Transverse colon (tissue), 4 donors: ENCODE data around the gene PIM1. TPM values are rescaled to one million over a fixed set of nuclear protein-coding genes. Genes with fewer than 3 reads are reported as not detected.
A peak's percentile ranks its signal among the peaks of the same experiment; 100 is the strongest.

Source experiments
- DNase-seq: peaks from one replicate; pipeline ENCODE4 v3.0.0-alpha.2; 2019
- H3K27ac ChIP-seq, 4 donors: fragments of 200-600 bp; sonication (generic); 2 replicates each; pipeline ENCODE4 v1.5.1; 2016 to 2018; ENCODE audit warnings: inconsistent platforms in 4 of 4
- H3K27me3 ChIP-seq: fragments of 200-600 bp; sonication (generic); 2 replicates; pipeline ENCODE4 v1.5.1; 2017; ENCODE audit warnings: inconsistent platforms
- H3K36me3 ChIP-seq, 4 donors: fragments of 200-600 bp; sonication (generic); 2 replicates each; pipeline ENCODE4 v1.5.1; 2017 to 2019; ENCODE audit warnings: inconsistent platforms in 4 of 4
- H3K4me1 ChIP-seq, 4 donors: fragments of 200-600 bp; sonication (generic); 2 replicates each; pipeline ENCODE4 v1.5.1; 2017 to 2020; ENCODE audit warnings: inconsistent platforms in 4 of 4
- H3K4me3 ChIP-seq, 4 donors: fragments of 200-600 bp; sonication (generic); 1 replicate in 1 of 4; 2 replicates in 3 of 4; pipeline versions ENCODE4 v1.5.1 to v1.6.1; 2017 to 2019; ENCODE audit warnings: inconsistent platforms in 4 of 4
- H3K9me3 ChIP-seq, 2 donors: fragments of 200-600 bp; sonication (generic); 2 replicates each; pipeline ENCODE4 v1.5.1; 2017 to 2019; ENCODE audit warnings: inconsistent platforms in 2 of 2
- EP300 ChIP-seq: sonication (generic); formaldehyde crosslinking; IDR thresholded peaks from one replicate; pipeline ENCODE4 v1.6.1; 2017; ENCODE audit warnings: antibody characterized with exemption, low read depth
- POLR2A ChIP-seq: fragments of 450-650 bp; IDR thresholded peaks from one replicate; pipeline ENCODE4 v1.6.1; 2016; ENCODE audit warnings: antibody characterized with exemption, mild to moderate bottlenecking, moderate library complexity
- POLR2AphosphoS5 ChIP-seq, 3 donors: sonication (generic); formaldehyde crosslinking; IDR thresholded peaks; one replicate each; pipeline ENCODE4 v1.6.1; 2016; ENCODE audit warnings: antibody characterized with exemption in 3 of 3
- WGBS, 2 donors: methylation state at CpG; one replicate each; pipeline ENCODE4 v1.1.5; 2018; ENCODE audit warnings: low coverage in 1 of 2; 5-methylcytosine and 5-hydroxymethylcytosine counted together
- in situ Hi-C, 4 donors: fragments of 200-750 bp; cut with MboI; loops; one replicate each; pipeline versions ENCODE4 v1.15.0 to v1.15.1; 2017; ENCODE audit warnings: low sequenced_read_pairs in 3 of 4, low pct_ligation_motif_present in 1 of 4, low pct_unique_long_range_greater_than_20kb in 1 of 4
- intact Hi-C: fragments of 100-400 bp; cut with DNase I; formaldehyde crosslinking; loops from one replicate; pipeline ENCODE4 v1.15.1; 2023; ENCODE audit warnings: low total_unique reads
- total RNA-seq, 4 donors: library from RNA; depleted of rRNA; stranded (reverse); fragments of >200 nt; gene quantifications; one replicate each; pipeline ENCODE4 v1.1.0, GENCODE V29; 2016
- TF ChIP-seq, protein P1 (sequence below), 5 experiments: fragments of 200-600 bp in 3 of 5; fragments of 450-650 bp in 2 of 5; sonication (generic) in 3 of 5; IDR thresholded peaks; 1 replicate in 2 of 5; 2 replicates in 3 of 5; pipeline ENCODE4 v1.5.1; 2016 to 2017; ENCODE audit warnings: antibody characterized with exemption in 5 of 5, inconsistent platforms in 3 of 5, mild to moderate bottlenecking in 2 of 5, moderate library complexity in 1 of 5

Gene PIM1
- total RNA-seq, 4 donors from 2014 or later, result 6.8 to 102 (median 24.0) TPM

GRCh38 chr6:37172912-37173492, 3.0 kb downstream of the PIM1 start:
- intact Hi-C loops (loop anchor here (5.0 kb wide), 1 partner anchor 41 kb away; no protein-coding TSS in a partner anchor), in situ Hi-C loops (loop anchor here (5.0 kb wide), 1 partner anchor 121 kb away; no protein-coding TSS in a partner anchor)
- Histone ChIP-seq H3K27me3 (no peaks in the 10 kb centered on the region), H3K27ac (peak overlapping the region; percentile 96 to 98 (median 96)), H3K9me3 (no peaks in the 10 kb centered on the region), H3K4me1 (peaks cover 14 to 51% (median 22%) of the 10 kb centered on the region in 4 donors), H3K36me3 (peaks cover 0 to 27% (median 15%) of the 10 kb centered on the region in 4 donors), H3K4me3 (peak overlapping the region in 1 of 4 donors; percentile 92)
- DNase-seq, result no peak
- no peak for TF ChIP-seq POLR2AphosphoS5 (IDR thresholded peaks at IDR 0.05)
- TF ChIP-seq, protein P1, sequence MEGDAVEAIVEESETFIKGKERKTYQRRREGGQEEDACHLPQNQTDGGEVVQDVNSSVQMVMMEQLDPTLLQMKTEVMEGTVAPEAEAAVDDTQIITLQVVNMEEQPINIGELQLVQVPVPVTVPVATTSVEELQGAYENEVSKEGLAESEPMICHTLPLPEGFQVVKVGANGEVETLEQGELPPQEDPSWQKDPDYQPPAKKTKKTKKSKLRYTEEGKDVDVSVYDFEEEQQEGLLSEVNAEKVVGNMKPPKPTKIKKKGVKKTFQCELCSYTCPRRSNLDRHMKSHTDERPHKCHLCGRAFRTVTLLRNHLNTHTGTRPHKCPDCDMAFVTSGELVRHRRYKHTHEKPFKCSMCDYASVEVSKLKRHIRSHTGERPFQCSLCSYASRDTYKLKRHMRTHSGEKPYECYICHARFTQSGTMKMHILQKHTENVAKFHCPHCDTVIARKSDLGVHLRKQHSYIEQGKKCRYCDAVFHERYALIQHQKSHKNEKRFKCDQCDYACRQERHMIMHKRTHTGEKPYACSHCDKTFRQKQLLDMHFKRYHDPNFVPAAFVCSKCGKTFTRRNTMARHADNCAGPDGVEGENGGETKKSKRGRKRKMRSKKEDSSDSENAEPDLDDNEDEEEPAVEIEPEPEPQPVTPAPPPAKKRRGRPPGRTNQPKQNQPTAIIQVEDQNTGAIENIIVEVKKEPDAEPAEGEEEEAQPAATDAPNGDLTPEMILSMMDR (IDR thresholded peaks at IDR 0.05), result no peak
- no peak for TF ChIP-seq POLR2A
- TF ChIP-seq EP300, result no peak
- WGBS, 2 donors, result 83% methylated on average over 7 of the region's 7 CpGs; no CpG with 5 or more reads in 1 of the 2 donors

GRCh38 chr6:37173493-37174195, 3.7 kb downstream of the PIM1 start:
- Histone ChIP-seq H3K27ac (peak overlapping the region; percentile 40 to 98 (median 72)), H3K4me1 (peaks cover 13 to 48% (median 21%) of the 10 kb centered on the region in 4 donors), H3K27me3 (no peaks in the 10 kb centered on the region), H3K36me3 (peaks cover 0 to 27% (median 15%) of the 10 kb centered on the region in 4 donors), H3K9me3 (no peaks in the 10 kb centered on the region), H3K4me3 (peak overlapping the region in 1 of 4 donors; percentile 92)
- intact Hi-C loops (loop anchor here (5.0 kb wide), 1 partner anchor 41 kb away; no protein-coding TSS in a partner anchor), in situ Hi-C loops (loop anchor here (5.0 kb wide), 1 partner anchor 121 kb away; no protein-coding TSS in a partner anchor)
- no peak for TF ChIP-seq POLR2AphosphoS5 (IDR thresholded peaks at IDR 0.05)
- DNase-seq, result no peak
- WGBS, 2 donors, result 56 to 70% methylated on average over 3 to 8 of the region's 9 CpGs

DNA sequence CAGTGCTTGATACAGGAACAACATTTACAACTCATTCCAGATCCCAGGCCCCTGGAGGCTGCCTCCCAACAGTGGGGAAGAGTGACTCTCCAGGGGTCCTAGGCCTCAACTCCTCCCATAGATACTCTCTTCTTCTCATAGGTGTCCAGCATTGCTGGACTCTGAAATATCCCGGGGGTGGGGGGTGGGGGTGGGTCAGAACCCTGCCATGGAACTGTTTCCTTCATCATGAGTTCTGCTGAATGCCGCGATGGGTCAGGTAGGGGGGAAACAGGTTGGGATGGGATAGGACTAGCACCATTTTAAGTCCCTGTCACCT, 4.2 kb downstream of the PIM1 start:
- no peaks in the 10 kb centered on the region for H3K27me3 ChIP-seq
- in situ Hi-C loops, result loop anchor here (5.0 kb wide), 1 partner anchor 122 kb away; no protein-coding TSS in a partner anchor
- H3K27ac ChIP-seq, result peak overlapping the region in 3 of 4 donors; percentile 40 to 96 (median 49)
- 77 to 100% methylated on average over 1 to 3 of the region's 3 CpGs for WGBS, 2 donors
- H3K9me3 ChIP-seq, result no peaks in the 10 kb centered on the region
- peak overlapping the region in 1 of 4 donors; percentile 92 for H3K4me3 ChIP-seq
- TF ChIP-seq, protein P1 (IDR thresholded peaks at IDR 0.05), result no peak
- DNase-seq, result no peak
- peaks cover 8 to 43% (median 17%) of the 10 kb centered on the region in 4 donors for H3K4me1 ChIP-seq
- peaks cover 0 to 27% (median 15%) of the 10 kb centered on the region in 4 donors for H3K36me3 ChIP-seq
- intact Hi-C loops, result loop anchor here (5.0 kb wide), 1 partner anchor 42 kb away; no protein-coding TSS in a partner anchor

DNA sequence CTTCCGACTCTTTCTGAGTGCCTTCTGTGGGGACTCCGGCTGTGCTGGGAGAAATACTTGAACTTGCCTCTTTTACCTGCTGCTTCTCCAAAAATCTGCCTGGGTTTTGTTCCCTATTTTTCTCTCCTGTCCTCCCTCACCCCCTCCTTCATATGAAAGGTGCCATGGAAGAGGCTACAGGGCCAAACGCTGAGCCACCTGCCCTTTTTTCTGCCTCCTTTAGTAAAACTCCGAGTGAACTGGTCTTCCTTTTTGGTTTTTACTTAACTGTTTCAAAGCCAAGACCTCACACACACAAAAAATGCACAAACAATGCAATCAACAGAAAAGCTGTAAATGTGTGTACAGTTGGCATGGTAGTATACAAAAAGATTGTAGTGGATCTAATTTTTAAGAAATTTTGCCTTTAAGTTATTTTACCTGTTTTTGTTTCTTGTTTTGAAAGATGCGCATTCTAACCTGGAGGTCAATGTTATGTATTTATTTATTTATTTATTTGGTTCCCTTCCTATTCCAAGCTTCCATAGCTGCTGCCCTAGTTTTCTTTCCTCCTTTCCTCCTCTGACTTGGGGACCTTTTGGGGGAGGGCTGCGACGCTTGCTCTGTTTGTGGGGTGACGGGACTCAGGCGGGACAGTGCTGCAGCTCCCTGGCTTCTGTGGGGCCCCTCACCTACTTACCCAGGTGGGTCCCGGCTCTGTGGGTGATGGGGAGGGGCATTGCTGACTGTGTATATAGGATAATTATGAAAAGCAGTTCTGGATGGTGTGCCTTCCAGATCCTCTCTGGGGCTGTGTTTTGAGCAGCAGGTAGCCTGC, 4.8 kb downstream of the PIM1 start:
- Histone ChIP-seq H3K27me3 (no peaks in the 10 kb centered on the region), H3K27ac (peak overlapping the region in 3 of 4 donors; percentile 40 to 96 (median 49)), H3K4me1 (peaks cover 6 to 40% (median 16%) of the 10 kb centered on the region in 4 donors), H3K36me3 (peaks cover 0 to 27% (median 15%) of the 10 kb centered on the region in 4 donors), H3K9me3 (no peaks in the 10 kb centered on the region), H3K4me3 (peak overlapping the region in 1 of 4 donors; percentile 92)
- 74 to 85% methylated on average over 8 to 10 of the region's 10 CpGs for WGBS, 2 donors
- in situ Hi-C loops (loop anchor here (5.0 kb wide), 1 partner anchor 122 kb away; no protein-coding TSS in a partner anchor), intact Hi-C loops (loop anchor here (5.0 kb wide), 1 partner anchor 42 kb away; no protein-coding TSS in a partner anchor)
- no peak for DNase-seq
- TF ChIP-seq POLR2A, result no peak
- TF ChIP-seq EP300, result no peak
- TF ChIP-seq, protein P1 (IDR thresholded peaks at IDR 0.05), result no peak
